WTC11 (cell line): Measurements from ENCODE around the gene ZNF423.

Experiments
- AFF4 ChIP-seq: sonication (generic); formaldehyde crosslinking; IDR thresholded peaks from 2 replicates; pipeline ENCODE4 v1.8.1; 2023; ENCODE audit warnings: mild to moderate bottlenecking, missing genetic modification reagents, borderline replicate concordance
- CTCF ChIP-seq: fragments of 200-600 bp; IDR thresholded peaks from 2 replicates; pipeline ENCODE4 v1.8.0; 2022; ENCODE audit warnings: antibody characterized with exemption
- ZNF416 ChIP-seq: fragments of 250-450 bp; sonication (Bioruptor Pico); IDR thresholded peaks from 2 replicates; pipeline ENCODE4 v1.9.0; 2021; ENCODE audit warnings: mild to moderate bottlenecking, inconsistent platforms
- TF ChIP-seq, protein P1 (sequence below): fragments of 250-450 bp; sonication (Bioruptor Pico); IDR thresholded peaks from 2 replicates; pipeline ENCODE4 v1.9.0; 2021; ENCODE audit warnings: mild to moderate bottlenecking
- TF ChIP-seq, protein P2 (sequence below): sonication (generic); formaldehyde crosslinking; IDR thresholded peaks from 2 replicates; pipeline ENCODE4 v1.8.1; 2023; ENCODE audit warnings: mild to moderate bottlenecking, missing genetic modification reagents, moderate library complexity

DNA sequence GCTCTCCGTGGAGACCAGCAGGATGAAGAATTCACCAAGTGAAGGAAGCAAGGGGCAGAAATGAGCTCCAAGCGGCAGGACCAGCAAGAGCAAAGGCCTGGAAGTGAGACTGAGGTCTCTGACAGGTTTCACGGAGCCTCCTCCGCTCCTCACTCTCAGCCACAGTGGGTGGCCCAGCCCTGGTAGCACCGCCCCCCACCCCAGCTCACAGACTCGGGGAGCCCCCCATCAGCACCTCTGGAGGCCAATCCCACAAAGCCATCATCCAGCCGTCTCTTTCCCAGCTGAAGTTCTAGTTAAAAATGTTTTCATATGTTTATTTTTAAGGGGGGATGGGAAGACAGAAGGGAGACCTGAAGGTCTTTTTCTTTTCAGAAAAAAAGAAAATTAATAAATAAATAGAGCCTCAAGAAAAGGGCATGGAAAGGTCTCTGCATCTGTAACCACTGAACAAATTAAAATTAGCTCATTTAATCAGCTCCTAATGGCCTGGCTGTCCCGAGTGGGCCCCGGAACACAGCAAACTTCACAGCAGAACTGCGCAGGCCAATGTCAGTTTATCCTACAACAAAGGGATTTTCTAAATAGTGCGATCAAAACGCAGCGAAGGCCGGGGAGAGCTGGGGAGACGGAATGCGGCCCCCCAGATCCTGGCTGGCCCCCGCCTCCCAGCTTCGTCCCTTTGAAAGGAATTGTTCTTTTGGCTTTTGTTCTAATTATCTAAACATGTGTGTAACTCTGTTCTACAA lies 190.3 kb downstream of the ZNF423 start:
- TF ChIP-seq CTCF, result no peak
- TF ChIP-seq, protein P1, sequence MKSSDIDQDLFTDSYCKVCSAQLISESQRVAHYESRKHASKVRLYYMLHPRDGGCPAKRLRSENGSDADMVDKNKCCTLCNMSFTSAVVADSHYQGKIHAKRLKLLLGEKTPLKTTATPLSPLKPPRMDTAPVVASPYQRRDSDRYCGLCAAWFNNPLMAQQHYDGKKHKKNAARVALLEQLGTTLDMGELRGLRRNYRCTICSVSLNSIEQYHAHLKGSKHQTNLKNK (CRISPR knock-in tag), result no peak
- TF ChIP-seq, protein P2, sequence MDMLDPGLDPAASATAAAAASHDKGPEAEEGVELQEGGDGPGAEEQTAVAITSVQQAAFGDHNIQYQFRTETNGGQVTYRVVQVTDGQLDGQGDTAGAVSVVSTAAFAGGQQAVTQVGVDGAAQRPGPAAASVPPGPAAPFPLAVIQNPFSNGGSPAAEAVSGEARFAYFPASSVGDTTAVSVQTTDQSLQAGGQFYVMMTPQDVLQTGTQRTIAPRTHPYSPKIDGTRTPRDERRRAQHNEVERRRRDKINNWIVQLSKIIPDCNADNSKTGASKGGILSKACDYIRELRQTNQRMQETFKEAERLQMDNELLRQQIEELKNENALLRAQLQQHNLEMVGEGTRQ (CRISPR knock-in tag), result no peak
- TF ChIP-seq AFF4, result no peak
- TF ChIP-seq ZNF416 (CRISPR knock-in tag), result no peak
